Gastrocnemius medialis (tissue), 4 donors: Measurements from ENCODE around the gene ZNF248. TPM values are rescaled to one million over a fixed set of nuclear protein-coding genes. Genes with fewer than 3 reads are reported as not detected.

ENCODE experiments used
- ATAC-seq, 2 donors: fragments of 150-250 bp; one replicate each; pipeline ENCODE4 v1.9.1; 2016
- DNase-seq, 2 donors: peaks; one replicate each; pipeline ENCODE4 v3.0.0-alpha.2; 2019
- H3K27ac ChIP-seq, 4 donors: fragments of 200-600 bp; sonication (generic); 1 replicate in 1 of 4; 2 replicates in 3 of 4; pipeline ENCODE4 v1.5.1; 2016 to 2018; ENCODE audit warnings: mild to moderate bottlenecking in 2 of 4, moderate library complexity in 1 of 4
- H3K27me3 ChIP-seq, 3 donors: fragments of 200-600 bp; sonication (generic) in 2 of 3; 1 replicate in 1 of 3; 2 replicates in 2 of 3; pipeline versions ENCODE4 v1.5.1 to v1.6.0; 2016 to 2019; ENCODE audit warnings: mild to moderate bottlenecking in 1 of 3, moderate library complexity in 1 of 3
- H3K36me3 ChIP-seq, 2 donors: fragments of 200-600 bp; sonication (generic) in 1 of 2; one replicate each; pipeline ENCODE4 v1.5.1; 2017 to 2018
- H3K4me1 ChIP-seq, 2 donors: fragments of 200-600 bp; sonication (generic) in 1 of 2; one replicate each; pipeline ENCODE4 v1.5.1; 2016 to 2017; ENCODE audit warnings: mild to moderate bottlenecking in 2 of 2
- H3K4me3 ChIP-seq, 4 donors: fragments of 200-600 bp; sonication (generic) in 3 of 4; 1 replicate in 1 of 4; 2 replicates in 3 of 4; pipeline ENCODE4 v1.5.1; 2016 to 2019; ENCODE audit warnings: mild to moderate bottlenecking in 2 of 4
- H3K9me3 ChIP-seq, 3 donors: fragments of 200-600 bp; sonication (generic) in 2 of 3; 1 replicate in 1 of 3; 2 replicates in 2 of 3; pipeline ENCODE4 v1.5.1; 2016 to 2019
- POLR2A ChIP-seq, 2 donors: fragments of 450-650 bp; IDR thresholded peaks; one replicate each; pipeline ENCODE4 v1.6.1; 2017; ENCODE audit warnings: antibody characterized with exemption in 2 of 2, mild to moderate bottlenecking in 2 of 2, moderate library complexity in 2 of 2
- in situ Hi-C, 4 donors: fragments of 200-750 bp; cut with MboI; loops; one replicate each; pipeline versions ENCODE4 v1.15.0 to v1.8.0; 2017; ENCODE audit warnings: low sequenced_read_pairs in 4 of 4
- intact Hi-C: fragments of 100-400 bp; cut with DNase I; formaldehyde crosslinking; loops from one replicate; pipeline ENCODE4 v1.15.1; 2023; ENCODE audit warnings: low total_unique reads
- total RNA-seq, 4 donors: library from RNA; depleted of rRNA; stranded (reverse); fragments of >200 nt; gene quantifications; one replicate each; pipeline versions ENCODE4 v1.1.0 to v1.2.3, GENCODE V29; 2016
- TF ChIP-seq, protein P1 (sequence below), 5 experiments: fragments of 450-650 bp in 3 of 5; fragments of 200-600 bp in 2 of 5; sonication (generic) in 2 of 5; IDR thresholded peaks in 4 of 5; conservative IDR thresholded peaks in 1 of 5; 1 replicate in 4 of 5; 2 replicates in 1 of 5; pipeline ENCODE4 v1.5.1; 2016 to 2019; ENCODE audit warnings: antibody characterized with exemption in 5 of 5, mild to moderate bottlenecking in 3 of 5, moderate library complexity in 3 of 5

The ZNF248 gene
- total RNA-seq, 4 donors from 2014 or later, result 2.1 to 17.3 (median 7.8) TPM

DNA sequence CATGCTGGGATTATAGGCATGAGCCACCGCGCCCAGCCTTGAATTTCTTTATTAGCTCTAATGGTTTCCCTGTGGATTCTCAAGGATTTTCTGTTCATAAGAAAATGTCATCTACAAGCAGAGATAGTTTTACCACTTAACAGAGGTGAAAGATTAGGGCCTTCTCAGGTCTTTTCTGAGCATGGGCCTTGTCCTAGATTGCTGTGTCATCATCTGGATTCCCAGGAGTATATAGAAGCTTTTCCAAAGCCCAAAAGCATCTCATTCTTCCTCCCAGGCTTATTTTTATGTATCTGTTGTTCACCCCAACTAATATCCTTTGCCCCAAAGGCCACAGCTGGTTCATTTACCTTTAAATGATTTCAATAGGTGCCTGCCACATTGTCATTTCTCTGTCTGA lies 13.7 kb upstream of the ZNF248 start:
- H3K4me1 ChIP-seq, result no peaks in the 10 kb centered on the region
- intact Hi-C loops (no loop called here), in situ Hi-C loops (loop anchor here in 1 of 4 donors (25.0 kb wide), 1 partner anchor 216 kb away; the partner anchor contains the start of gene ZNF37A)
- TF ChIP-seq, protein P1, sequence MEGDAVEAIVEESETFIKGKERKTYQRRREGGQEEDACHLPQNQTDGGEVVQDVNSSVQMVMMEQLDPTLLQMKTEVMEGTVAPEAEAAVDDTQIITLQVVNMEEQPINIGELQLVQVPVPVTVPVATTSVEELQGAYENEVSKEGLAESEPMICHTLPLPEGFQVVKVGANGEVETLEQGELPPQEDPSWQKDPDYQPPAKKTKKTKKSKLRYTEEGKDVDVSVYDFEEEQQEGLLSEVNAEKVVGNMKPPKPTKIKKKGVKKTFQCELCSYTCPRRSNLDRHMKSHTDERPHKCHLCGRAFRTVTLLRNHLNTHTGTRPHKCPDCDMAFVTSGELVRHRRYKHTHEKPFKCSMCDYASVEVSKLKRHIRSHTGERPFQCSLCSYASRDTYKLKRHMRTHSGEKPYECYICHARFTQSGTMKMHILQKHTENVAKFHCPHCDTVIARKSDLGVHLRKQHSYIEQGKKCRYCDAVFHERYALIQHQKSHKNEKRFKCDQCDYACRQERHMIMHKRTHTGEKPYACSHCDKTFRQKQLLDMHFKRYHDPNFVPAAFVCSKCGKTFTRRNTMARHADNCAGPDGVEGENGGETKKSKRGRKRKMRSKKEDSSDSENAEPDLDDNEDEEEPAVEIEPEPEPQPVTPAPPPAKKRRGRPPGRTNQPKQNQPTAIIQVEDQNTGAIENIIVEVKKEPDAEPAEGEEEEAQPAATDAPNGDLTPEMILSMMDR (IDR thresholded peaks at IDR 0.05 in 4 of 5, conservative IDR thresholded peaks at IDR 0.05 in 1 of 5), result no peak
- TF ChIP-seq POLR2A (IDR thresholded peaks at IDR 0.05), result no peak
- H3K36me3 ChIP-seq, result no peaks in the 10 kb centered on the region
- H3K27me3 ChIP-seq, result no peaks in the 10 kb centered on the region
- no peak overlapping the region for H3K27ac ChIP-seq
- no peak overlapping the region for H3K4me3 ChIP-seq
- no peaks in the 10 kb centered on the region for H3K9me3 ChIP-seq
- ATAC-seq (no peak), DNase-seq (no peak)

DNA sequence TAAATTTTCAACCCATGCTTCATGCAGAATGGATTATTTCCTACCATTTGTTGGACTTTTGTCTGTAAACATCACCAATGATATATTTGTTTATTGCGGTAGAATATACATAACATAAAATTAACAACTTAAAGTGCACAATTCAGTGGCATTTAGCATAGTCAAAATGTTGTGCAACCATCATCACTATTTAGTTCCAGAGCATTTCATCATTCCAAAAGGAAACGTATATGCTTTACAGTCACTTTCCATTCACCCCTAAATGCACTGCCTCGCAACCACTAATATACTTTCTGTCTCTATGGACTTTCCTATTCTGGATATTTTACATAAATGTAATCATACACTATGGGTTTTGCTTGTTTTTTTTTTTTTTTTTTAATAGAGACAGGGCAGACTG lies 11.4 kb upstream of the ZNF248 start:
- in situ Hi-C loops (loop anchor here in 3 of 4 donors (10.0 to 25.0 kb wide), 2 partner anchors 106 to 219 kb away; partner anchors contain the start of genes ZNF25 (in 2 of the 3) and ZNF37A (in 1 of the 3)), intact Hi-C loops (no loop called here)
- no peaks in the 10 kb centered on the region for H3K36me3 ChIP-seq

DNA sequence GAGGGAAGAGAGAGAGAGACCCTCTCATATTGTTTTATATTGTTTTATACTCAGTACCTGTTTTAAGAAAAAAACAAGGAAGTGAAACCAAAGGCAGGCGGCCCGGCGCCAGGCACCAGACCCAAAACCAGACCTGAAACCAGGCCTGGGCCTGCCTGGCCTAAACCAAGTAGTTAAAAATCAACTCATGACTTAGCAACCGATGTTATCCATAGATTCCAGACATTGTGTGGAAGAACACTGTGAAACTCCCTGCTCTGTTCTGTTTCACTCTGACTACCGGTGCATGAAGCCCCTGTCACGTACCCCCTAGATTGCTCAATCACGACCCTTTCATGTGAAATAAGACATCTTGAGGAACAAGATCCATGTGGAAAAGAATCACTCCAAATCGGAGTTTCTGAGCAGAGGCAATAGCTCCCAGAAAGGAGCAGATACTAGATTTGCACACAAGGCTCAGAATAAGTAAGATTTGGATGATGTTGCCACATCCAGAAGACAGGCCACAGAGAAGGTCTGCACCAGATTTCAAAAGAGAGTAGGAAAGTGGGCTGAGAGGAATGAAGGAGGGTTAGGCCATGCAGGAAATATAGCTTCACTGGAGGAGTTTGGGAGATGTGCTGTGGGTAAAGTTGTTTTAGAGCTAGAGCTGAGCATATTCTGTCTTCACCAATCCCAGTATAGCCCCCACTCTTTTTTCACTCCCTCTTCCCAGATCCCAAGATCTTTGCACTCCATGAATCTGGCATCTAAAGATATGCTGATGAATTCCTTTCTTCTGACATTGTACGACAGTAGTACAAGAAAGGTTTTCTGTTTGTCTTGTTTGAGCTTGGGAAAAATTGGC lies 8.8 kb upstream of the ZNF248 start:
- H3K27me3 ChIP-seq, result no peaks in the 10 kb centered on the region
- H3K36me3 ChIP-seq, result no peaks in the 10 kb centered on the region
- no peak for DNase-seq
- in situ Hi-C loops (loop anchor here in 3 of 4 donors (10.0 to 25.0 kb wide), 2 partner anchors 109 to 221 kb away; partner anchors contain the start of genes ZNF25 (in 2 of the 3) and ZNF37A (in 1 of the 3)), intact Hi-C loops (no loop called here)
- no peaks in the 10 kb centered on the region for H3K9me3 ChIP-seq
- H3K4me3 ChIP-seq, result no peak overlapping the region
- no peak for ATAC-seq
- H3K27ac ChIP-seq, result no peak overlapping the region
- no peak for TF ChIP-seq POLR2A (IDR thresholded peaks at IDR 0.05)
- TF ChIP-seq, protein P1 (IDR thresholded peaks at IDR 0.05 in 4 of 5, conservative IDR thresholded peaks at IDR 0.05 in 1 of 5), result no peak
- H3K4me1 ChIP-seq, result no peaks in the 10 kb centered on the region

More for the DNA sequence above, 11.4 kb upstream of the ZNF248 start:
- Histone ChIP-seq H3K4me3 (no peak overlapping the region), H3K27me3 (no peaks in the 10 kb centered on the region), H3K9me3 (no peaks in the 10 kb centered on the region), H3K4me1 (no peaks in the 10 kb centered on the region), H3K27ac (no peak overlapping the region)
- ATAC-seq (no peak), DNase-seq (no peak)
- no peak for TF ChIP-seq POLR2A (IDR thresholded peaks at IDR 0.05)
- TF ChIP-seq, protein P1 (IDR thresholded peaks at IDR 0.05 in 4 of 5, conservative IDR thresholded peaks at IDR 0.05 in 1 of 5), result no peak

DNA sequence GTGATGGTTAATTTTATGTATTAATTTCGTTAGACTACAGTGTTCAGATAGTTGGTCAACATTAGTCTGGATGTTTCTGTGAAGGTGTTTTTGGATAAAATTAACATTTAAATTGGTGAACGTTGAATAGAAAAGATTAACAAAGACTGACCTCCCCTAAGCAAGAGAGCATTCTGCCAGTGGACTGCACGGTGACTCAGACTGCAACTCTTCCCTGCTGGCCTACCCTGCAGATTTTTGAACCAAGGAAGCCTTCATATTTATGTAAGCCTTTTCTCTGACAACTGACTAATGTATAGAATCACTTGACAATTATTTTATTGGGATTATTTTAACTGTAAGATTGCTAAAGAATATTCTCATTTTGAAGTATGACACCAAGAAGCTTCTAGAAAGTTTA lies 7.9 kb upstream of the ZNF248 start:
- in situ Hi-C loops (loop anchor here in 3 of 4 donors (10.0 to 25.0 kb wide), 2 partner anchors 110 to 222 kb away; partner anchors contain the start of genes ZNF25 (in 2 of the 3) and ZNF37A (in 1 of the 3)), intact Hi-C loops (no loop called here)
- TF ChIP-seq POLR2A (IDR thresholded peaks at IDR 0.05), result no peak
- TF ChIP-seq, protein P1 (IDR thresholded peaks at IDR 0.05 in 4 of 5, conservative IDR thresholded peaks at IDR 0.05 in 1 of 5), result no peak
- DNase-seq (no peak), ATAC-seq (no peak)
- H3K27ac ChIP-seq, result no peak overlapping the region
- no peaks in the 10 kb centered on the region for H3K36me3 ChIP-seq
- no peaks in the 10 kb centered on the region for H3K4me1 ChIP-seq
- H3K27me3 ChIP-seq, result no peaks in the 10 kb centered on the region
- no peaks in the 10 kb centered on the region for H3K9me3 ChIP-seq
- no peak overlapping the region for H3K4me3 ChIP-seq
